MCF 10A (cell line): ENCODE measurements around the gene CADPS. TPM values are rescaled to one million over a fixed set of nuclear protein-coding genes. Genes with fewer than 3 reads are reported as not detected.

Source experiments
- BruUV-seq: library from RNA; stranded (reverse); fragments of 400-500 nt; replicated peaks from 2 replicates; lab custom pipeline; 2021; lab: Mats Ljungman, UMichigan
- CTCF ChIA-PET: fragments of 300-600 bp; sonication (Branson Sonifier 250); formaldehyde crosslinking; extraction: SDS; loops from one replicate; lab custom pipeline; 2021; ENCODE audit warnings: antibody characterized with exemption, inconsistent platforms; lab: Yijun Ruan, JAX
- POLR2A ChIA-PET: fragments of 300-600, 350-650 bp; sonication (Branson Sonifier 250); formaldehyde crosslinking; extraction: SDS; loops from one replicate; lab custom pipeline; 2020; ENCODE audit warnings: antibody characterized with exemption, inconsistent platforms; lab: Yijun Ruan, JAX
- DNase-seq: peaks from one replicate; pipeline ENCODE4 v3.0.0-alpha.2; 2018; ENCODE audit not compliant: unreplicated experiment
- H3K27ac Mint-ChIP-seq: one replicate; pipeline ENCODE4 v1.8.0; 2022; ENCODE audit warnings: mild to moderate bottlenecking, low read depth, mixed read lengths; ENCODE audit not compliant: unreplicated experiment
- H3K27me3 Mint-ChIP-seq: one replicate; pipeline ENCODE4 v1.8.0; 2022; ENCODE audit warnings: mixed read lengths; ENCODE audit not compliant: insufficient read depth, unreplicated experiment
- H3K36me3 Mint-ChIP-seq: one replicate; pipeline ENCODE4 v1.8.0; 2022; ENCODE audit warnings: mild to moderate bottlenecking, moderate library complexity, mixed read lengths; ENCODE audit not compliant: insufficient read depth, unreplicated experiment
- H3K4me1 Mint-ChIP-seq: one replicate; pipeline ENCODE4 v1.8.0; 2022; ENCODE audit warnings: mixed read lengths; ENCODE audit not compliant: insufficient read depth, unreplicated experiment
- H3K4me3 Mint-ChIP-seq: one replicate; pipeline ENCODE4 v1.8.0; 2022; ENCODE audit warnings: mild to moderate bottlenecking, moderate library complexity, mixed read lengths; ENCODE audit not compliant: unreplicated experiment
- H3K9me3 Mint-ChIP-seq: one replicate; pipeline ENCODE4 v1.8.0; 2022; ENCODE audit warnings: mixed read lengths; ENCODE audit not compliant: unreplicated experiment
- intact Hi-C: fragments of 100-400 bp; cut with micrococcal nuclease; formaldehyde crosslinking; loops from 2 replicates; pipeline ENCODE4 v1.14.1; 2022
- total RNA-seq: library from RNA; stranded (reverse); gene quantifications from 2 replicates; pipeline ENCODE4 v1.2.3, GENCODE V29; 2022
- TF ChIP-seq, protein P1 (sequence below): fragments of 200-600 bp; IDR thresholded peaks from one replicate; pipeline ENCODE4 v1.8.0; 2022; ENCODE audit warnings: antibody characterized with exemption, mild to moderate bottlenecking; ENCODE audit not compliant: unreplicated experiment

The CADPS gene
- total RNA-seq, 1 experiment from 2014 or later = not detected

DNA sequence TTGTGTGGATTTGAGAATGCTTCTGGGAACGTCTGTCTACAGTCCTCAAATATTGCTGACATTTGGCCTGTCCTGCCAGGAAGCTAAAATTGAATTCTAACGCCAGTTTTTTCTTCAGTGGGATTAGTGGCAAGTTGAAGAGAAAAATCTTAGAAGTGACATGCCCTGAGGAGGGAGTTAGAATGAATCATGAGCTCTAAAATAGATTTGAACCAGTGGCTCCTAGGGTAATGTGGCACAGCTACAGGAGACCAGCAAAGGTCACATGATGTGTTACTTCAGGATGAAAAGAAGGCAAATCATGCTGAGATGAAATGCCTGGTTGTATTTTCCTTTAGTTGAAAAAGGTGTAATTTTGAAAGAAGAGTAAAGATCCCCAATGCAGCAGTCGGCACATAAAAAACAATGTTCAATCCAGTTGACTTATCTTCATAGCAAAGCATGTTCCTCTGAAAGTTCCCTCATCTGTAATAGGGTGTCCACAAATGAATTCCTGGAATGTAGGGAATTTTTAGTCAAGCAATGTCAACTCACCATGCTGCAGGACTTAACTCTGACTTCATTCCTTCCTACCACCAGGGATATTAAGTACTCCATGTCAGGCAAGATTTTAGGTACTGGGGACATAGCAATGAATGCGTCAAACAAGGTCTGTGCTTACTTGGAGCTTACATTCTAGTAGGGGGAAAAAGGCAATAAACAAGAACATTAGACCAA, 171.6 kb downstream of the CADPS start:
- Mint-ChIP-seq H3K27ac (no peak overlapping the region), H3K9me3 (no peaks in the 10 kb centered on the region), H3K27me3 (no peaks in the 10 kb centered on the region), H3K4me1 (peaks cover 12% of the 10 kb centered on the region), H3K36me3 (no peaks in the 10 kb centered on the region), H3K4me3 (no peak overlapping the region)
- ChIA-PET POLR2A (interaction anchor here (1.0 kb wide), 1 partner anchor 10 kb away, joined by 4 read pairs; no protein-coding TSS in a partner anchor), CTCF (interaction anchor here (0.6 to 1.3 kb wide), 4 partner anchors 35 to 625 kb away, joined by 3 to 5 read pairs (median 3); no protein-coding TSS in a partner anchor)
- TF ChIP-seq, protein P1, sequence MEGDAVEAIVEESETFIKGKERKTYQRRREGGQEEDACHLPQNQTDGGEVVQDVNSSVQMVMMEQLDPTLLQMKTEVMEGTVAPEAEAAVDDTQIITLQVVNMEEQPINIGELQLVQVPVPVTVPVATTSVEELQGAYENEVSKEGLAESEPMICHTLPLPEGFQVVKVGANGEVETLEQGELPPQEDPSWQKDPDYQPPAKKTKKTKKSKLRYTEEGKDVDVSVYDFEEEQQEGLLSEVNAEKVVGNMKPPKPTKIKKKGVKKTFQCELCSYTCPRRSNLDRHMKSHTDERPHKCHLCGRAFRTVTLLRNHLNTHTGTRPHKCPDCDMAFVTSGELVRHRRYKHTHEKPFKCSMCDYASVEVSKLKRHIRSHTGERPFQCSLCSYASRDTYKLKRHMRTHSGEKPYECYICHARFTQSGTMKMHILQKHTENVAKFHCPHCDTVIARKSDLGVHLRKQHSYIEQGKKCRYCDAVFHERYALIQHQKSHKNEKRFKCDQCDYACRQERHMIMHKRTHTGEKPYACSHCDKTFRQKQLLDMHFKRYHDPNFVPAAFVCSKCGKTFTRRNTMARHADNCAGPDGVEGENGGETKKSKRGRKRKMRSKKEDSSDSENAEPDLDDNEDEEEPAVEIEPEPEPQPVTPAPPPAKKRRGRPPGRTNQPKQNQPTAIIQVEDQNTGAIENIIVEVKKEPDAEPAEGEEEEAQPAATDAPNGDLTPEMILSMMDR = no peak
- DNase-seq = no peak
- intact Hi-C loops = no loop called here
- BruUV-seq = no TSS peak

DNA sequence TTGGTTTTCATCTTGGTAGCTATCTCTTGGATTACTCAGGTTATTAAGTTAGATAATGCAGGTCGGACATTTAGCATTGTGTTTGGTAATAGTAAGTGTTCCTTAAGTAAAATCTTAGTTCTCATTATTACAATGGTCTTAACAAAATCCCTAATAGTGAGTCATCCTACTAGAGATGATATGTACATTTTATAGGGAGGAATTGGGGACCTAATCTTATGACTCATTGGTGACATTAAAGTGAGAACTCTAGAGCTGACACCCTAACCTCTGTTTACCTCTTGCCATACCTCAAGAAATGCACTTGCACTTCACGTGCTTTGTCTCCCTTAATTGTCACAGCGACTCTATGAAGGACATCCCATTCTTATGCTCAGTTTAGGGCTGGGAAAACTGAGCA, 174.9 kb downstream of the CADPS start:
- H3K27ac Mint-ChIP-seq = no peak overlapping the region
- H3K36me3 Mint-ChIP-seq = no peaks in the 10 kb centered on the region
- TF ChIP-seq, protein P1 = no peak
- no peaks in the 10 kb centered on the region for H3K27me3 Mint-ChIP-seq
- ChIA-PET CTCF (no interaction called here), POLR2A (no interaction called here)
- no peak overlapping the region for H3K4me3 Mint-ChIP-seq
- no peaks in the 10 kb centered on the region for H3K9me3 Mint-ChIP-seq
- intact Hi-C loops = no loop called here
- DNase-seq = no peak
- no TSS peak for BruUV-seq
- H3K4me1 Mint-ChIP-seq = peaks cover 12% of the 10 kb centered on the region

DNA sequence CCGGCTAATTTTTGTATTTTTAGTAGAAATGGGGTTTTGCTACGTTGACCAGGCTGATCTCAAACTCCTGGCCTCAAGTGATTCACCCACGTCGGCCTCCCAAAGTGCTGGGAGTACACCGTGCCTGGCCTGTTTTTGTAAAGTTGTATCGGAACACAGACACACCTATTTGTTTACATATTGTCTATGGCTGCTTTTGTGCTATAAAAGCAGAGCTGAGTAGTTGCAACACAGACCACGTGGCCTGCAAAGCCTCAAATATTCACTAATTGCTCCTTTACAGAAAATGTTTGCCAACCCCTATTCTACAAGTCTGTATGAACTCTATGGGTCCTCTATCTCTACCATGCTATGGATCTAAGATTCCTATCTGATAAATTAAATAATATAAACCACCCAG, 175.5 kb downstream of the CADPS start:
- no TSS peak for BruUV-seq
- CTCF ChIA-PET = interaction anchor here (1.0 to 1.5 kb wide), 2 partner anchors 30 to 495 kb away, joined by 3 read pairs; no protein-coding TSS in a partner anchor
- no peak for DNase-seq
- Mint-ChIP-seq H3K36me3 (no peaks in the 10 kb centered on the region), H3K9me3 (no peaks in the 10 kb centered on the region), H3K4me3 (no peak overlapping the region), H3K4me1 (peaks cover 12% of the 10 kb centered on the region), H3K27me3 (no peaks in the 10 kb centered on the region), H3K27ac (peak overlapping the region; percentile 28)
- POLR2A ChIA-PET = no interaction called here
- intact Hi-C loops = no loop called here
- TF ChIP-seq, protein P1 = no peak

DNA sequence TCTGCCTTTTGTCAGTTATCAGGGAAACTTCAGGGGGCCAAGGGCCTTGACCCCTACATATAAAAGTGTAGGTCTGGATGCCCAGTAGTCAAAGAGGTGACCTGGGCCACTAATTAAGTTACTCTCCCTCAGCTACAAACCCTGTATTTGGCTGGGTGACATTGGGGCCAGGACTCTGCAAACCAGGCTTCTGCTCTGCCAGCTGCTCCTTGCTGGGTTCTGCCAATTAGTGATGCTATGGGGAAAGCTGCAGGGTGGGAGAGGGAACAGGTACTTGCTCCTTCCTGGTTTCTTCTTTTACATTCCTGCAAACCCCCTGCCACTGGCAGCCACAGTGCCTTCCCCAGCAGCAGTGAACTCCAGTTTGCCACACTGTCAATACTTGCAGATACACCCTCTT, 179.2 kb downstream of the CADPS start:
- no peaks in the 10 kb centered on the region for H3K9me3 Mint-ChIP-seq
- intact Hi-C loops = no loop called here
- no peak overlapping the region for H3K4me3 Mint-ChIP-seq
- H3K36me3 Mint-ChIP-seq = no peaks in the 10 kb centered on the region
- H3K27me3 Mint-ChIP-seq = no peaks in the 10 kb centered on the region
- peaks cover 7% of the 10 kb centered on the region for H3K4me1 Mint-ChIP-seq
- no peak overlapping the region for H3K27ac Mint-ChIP-seq
- DNase-seq = no peak
- CTCF ChIA-PET = interaction anchor here (0.6 to 0.7 kb wide), 2 partner anchors 494 to 1318 kb away, joined by 3 read pairs; no protein-coding TSS in a partner anchor
- TF ChIP-seq, protein P1 = no peak
- POLR2A ChIA-PET = no interaction called here
- BruUV-seq = no TSS peak
